Heart left ventricle (tissue), 16 donors: ENCODE measurements around the gene NR4A1. TPM values are rescaled to one million over a fixed set of nuclear protein-coding genes. Genes with fewer than 3 reads are reported as not detected.
A peak's percentile ranks its signal among the peaks of the same experiment; 100 is the strongest.

ENCODE experiments used
- ATAC-seq, 4 donors: fragments of 200-7000 bp; cut with Tn5 transposase; one replicate each; pipeline ENCODE4 v1.9.1; 2020 to 2022; ENCODE audit warnings: moderate library complexity in 4 of 4, mild to moderate bottlenecking in 3 of 4, moderate number of reproducible peaks in 1 of 4
- DNase-seq, 5 donors: peaks; one replicate each; pipeline ENCODE4 v3.0.0-alpha.2; 2020
- H3K27ac ChIP-seq, 12 donors: fragments of 200-600 bp; sonication (generic) in 4 of 12; one replicate each; pipeline versions ENCODE4 v1.5.0 to v1.8.0; 2016 to 2022; ENCODE audit warnings: mild to moderate bottlenecking in 2 of 12
- H3K27me3 ChIP-seq, 9 donors: fragments of 200-600 bp; sonication (generic) in 2 of 9; one replicate each; pipeline versions ENCODE4 v1.5.1 to v1.8.0; 2016 to 2022; ENCODE audit warnings: mild to moderate bottlenecking in 3 of 9
- H3K36me3 ChIP-seq, 9 donors: fragments of 200-600 bp; sonication (generic) in 2 of 9; one replicate each; pipeline versions ENCODE4 v1.5.0 to v1.8.0; 2018 to 2022; ENCODE audit warnings: mild to moderate bottlenecking in 2 of 9
- H3K4me1 ChIP-seq, 12 donors: fragments of 200-600 bp; sonication (generic) in 4 of 12; one replicate each; pipeline versions ENCODE4 v1.5.0 to v1.8.0; 2016 to 2022; ENCODE audit warnings: mild to moderate bottlenecking in 3 of 12
- H3K4me3 ChIP-seq, 12 donors: fragments of 200-600 bp; sonication (generic) in 4 of 12; one replicate each; pipeline versions ENCODE4 v1.5.0 to v1.8.0; 2017 to 2022; ENCODE audit warnings: mild to moderate bottlenecking in 9 of 12, moderate library complexity in 4 of 12
- H3K9me3 ChIP-seq, 12 donors: fragments of 200-600 bp; sonication (generic) in 4 of 12; one replicate each; pipeline versions ENCODE4 v1.5.0 to v1.8.0; 2016 to 2022; ENCODE audit warnings: mild to moderate bottlenecking in 1 of 12
- POLR2A ChIP-seq, 2 donors: fragments of 450-650 bp; IDR thresholded peaks; one replicate each; pipeline ENCODE4 v1.6.1; 2017; ENCODE audit warnings: antibody characterized with exemption in 2 of 2, mild to moderate bottlenecking in 2 of 2, moderate library complexity in 2 of 2
- WGBS, 4 donors: extraction: QIAGEN DNeasy Blood & Tissue Kit in 2 of 4; methylation state at CpG; one replicate each; pipeline versions ENCODE4 v1.1.5 to v1.1.7; 2013 to 2018; 5-methylcytosine and 5-hydroxymethylcytosine counted together
- intact Hi-C, 10 donors: fragments of 100-400 bp; cut with DNase I; formaldehyde crosslinking; loops; one replicate each; pipeline versions ENCODE4 v1.11.1 to v1.14.2; 2022
- polyA plus RNA-seq, 2 donors: library from polyadenylated mRNA; stranded (reverse); fragments of 200-250 nt; gene quantifications; one replicate each; pipeline ENCODE4 v1.2.3, GENCODE V29; 2013
- total RNA-seq, 9 donors: library from RNA; depleted of rRNA in 2 of 9; stranded (reverse); fragments of >200 nt in 2 of 9; fragmentation: NEBNext Ultra II Directional in 3 of 9; extraction: Animal tissue kit (Norgen Biotek cat#: 25700) in 3 of 9; gene quantifications; one replicate each; pipeline versions ENCODE4 v1.1.0 to v1.2.4, GENCODE V29; 2016 to 2023
- TF ChIP-seq, protein P1 (sequence below), 12 donors: fragments of 200-600 bp; sonication (generic) in 4 of 12; IDR thresholded peaks; one replicate each; pipeline versions ENCODE4 v1.5.0 to v1.8.0; 2018 to 2022; ENCODE audit warnings: antibody characterized with exemption in 12 of 12, mild to moderate bottlenecking in 5 of 12
- donor health status: ischemic (EF 13 %, LVEDD 7.1; RV severe dilation, severe dysfunction).
- donor health status: healthy with polysubstance abuse.
- donor health status: DM: no; HTN: yes; CAD: no.
- donor health status: DM: no; HTN: no; CAD: no.
- donor health status: ischemic (EF 25% LVEDD 6.9; RV normal size, moderate dysfunction).
- donor health status: ischemic (EF 25% LVEDD 5.7; RV mildly dilated, moderate dysfunction).
- donor health status: healthy.
- donor health status: DM: yes; HTN: yes; CAD: no.
- donor health status: ischemic (EF 35%, LVEDD 5.7; RV mildly dilated, moderate dysfunction).
- donor health status: nonischemic (EF 11% LVEDD 7.7; RV severe dilation, severe dysfunction).
- donor health status: DM: yes; HTN: yes; CAD: no.
- donor health status: PGD.
- donor health status: ischemic (EF 29% LVEDD 5.4; RV normal size, mild dysfunction).
- donor health status: nonischemic (EF 23%, LVEDD 6.1; RV moderate dilation, normal function).

The NR4A1 gene
- total and polyA plus RNA-seq, 11 donors: 22.0 to 140 (median 46.0) TPM

DNA sequence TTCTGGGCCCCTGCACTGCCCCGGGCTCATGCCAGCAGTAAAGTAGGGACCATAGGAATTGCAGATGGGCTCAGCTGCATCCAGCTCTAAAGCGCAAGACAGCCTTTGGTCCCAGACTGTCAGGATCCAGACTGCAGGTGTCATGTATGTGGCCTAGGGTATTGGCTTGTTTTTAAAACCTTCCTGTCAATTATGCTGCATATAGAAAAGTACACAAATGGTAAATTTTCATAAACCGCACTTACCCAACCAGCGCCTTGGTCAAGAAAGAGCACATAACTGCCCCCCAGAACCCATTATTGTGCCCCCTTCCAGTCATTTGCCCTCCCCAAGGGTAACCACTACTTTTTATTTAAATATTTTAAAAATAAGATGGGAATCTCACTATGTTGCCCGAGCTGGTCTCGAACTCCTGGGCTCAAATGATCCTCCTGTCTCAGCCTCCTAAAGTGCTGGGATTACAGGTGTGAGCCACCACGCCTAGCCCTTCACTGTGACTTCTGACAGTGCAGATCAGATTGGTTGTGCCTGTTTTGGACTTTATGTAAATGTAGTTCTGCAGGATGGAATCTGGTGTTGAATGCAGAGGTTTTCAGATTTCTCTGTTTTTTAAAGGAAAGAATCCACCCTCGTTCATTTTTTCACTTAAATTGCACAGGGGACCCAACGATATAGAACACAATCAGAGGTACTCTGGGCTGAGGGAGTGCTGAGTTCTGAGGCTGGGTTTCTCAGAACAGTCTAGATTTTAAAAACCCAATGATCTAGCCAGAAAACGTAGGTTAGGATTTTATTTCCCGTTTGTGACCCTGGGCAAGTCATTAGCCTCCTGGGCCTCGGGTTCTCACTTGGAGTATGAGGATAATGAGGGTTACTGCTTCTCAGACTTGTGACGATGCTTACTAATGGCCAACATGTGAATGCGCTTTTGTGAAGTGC is 6.7 kb downstream of the NR4A1 start:
- Histone ChIP-seq H3K4me3 (peak overlapping the region in 1 of 12 donors; percentile 11), H3K4me1 (peaks cover under 1 to 43% (median 12%) of the 10 kb centered on the region in 12 donors), H3K36me3 (peaks cover 7 to 66% (median 59%) of the 10 kb centered on the region in 9 donors), H3K27me3 (no peaks in the 10 kb centered on the region), H3K27ac (peak overlapping the region in 2 of 12 donors; percentile 35 to 98), H3K9me3 (no peaks in the 10 kb centered on the region)
- TF ChIP-seq POLR2A (IDR thresholded peaks at IDR 0.05): no peak
- TF ChIP-seq, protein P1, sequence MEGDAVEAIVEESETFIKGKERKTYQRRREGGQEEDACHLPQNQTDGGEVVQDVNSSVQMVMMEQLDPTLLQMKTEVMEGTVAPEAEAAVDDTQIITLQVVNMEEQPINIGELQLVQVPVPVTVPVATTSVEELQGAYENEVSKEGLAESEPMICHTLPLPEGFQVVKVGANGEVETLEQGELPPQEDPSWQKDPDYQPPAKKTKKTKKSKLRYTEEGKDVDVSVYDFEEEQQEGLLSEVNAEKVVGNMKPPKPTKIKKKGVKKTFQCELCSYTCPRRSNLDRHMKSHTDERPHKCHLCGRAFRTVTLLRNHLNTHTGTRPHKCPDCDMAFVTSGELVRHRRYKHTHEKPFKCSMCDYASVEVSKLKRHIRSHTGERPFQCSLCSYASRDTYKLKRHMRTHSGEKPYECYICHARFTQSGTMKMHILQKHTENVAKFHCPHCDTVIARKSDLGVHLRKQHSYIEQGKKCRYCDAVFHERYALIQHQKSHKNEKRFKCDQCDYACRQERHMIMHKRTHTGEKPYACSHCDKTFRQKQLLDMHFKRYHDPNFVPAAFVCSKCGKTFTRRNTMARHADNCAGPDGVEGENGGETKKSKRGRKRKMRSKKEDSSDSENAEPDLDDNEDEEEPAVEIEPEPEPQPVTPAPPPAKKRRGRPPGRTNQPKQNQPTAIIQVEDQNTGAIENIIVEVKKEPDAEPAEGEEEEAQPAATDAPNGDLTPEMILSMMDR (IDR thresholded peaks at IDR 0.05): no peak
- 89 to 95% (median 91%) methylated on average over 13 to 14 of the region's 14 CpGs for WGBS, 4 donors
- DNase-seq (peak in 1 of 5 donors; percentile 16), ATAC-seq (no peak)
- intact Hi-C loops: no loop called here

DNA sequence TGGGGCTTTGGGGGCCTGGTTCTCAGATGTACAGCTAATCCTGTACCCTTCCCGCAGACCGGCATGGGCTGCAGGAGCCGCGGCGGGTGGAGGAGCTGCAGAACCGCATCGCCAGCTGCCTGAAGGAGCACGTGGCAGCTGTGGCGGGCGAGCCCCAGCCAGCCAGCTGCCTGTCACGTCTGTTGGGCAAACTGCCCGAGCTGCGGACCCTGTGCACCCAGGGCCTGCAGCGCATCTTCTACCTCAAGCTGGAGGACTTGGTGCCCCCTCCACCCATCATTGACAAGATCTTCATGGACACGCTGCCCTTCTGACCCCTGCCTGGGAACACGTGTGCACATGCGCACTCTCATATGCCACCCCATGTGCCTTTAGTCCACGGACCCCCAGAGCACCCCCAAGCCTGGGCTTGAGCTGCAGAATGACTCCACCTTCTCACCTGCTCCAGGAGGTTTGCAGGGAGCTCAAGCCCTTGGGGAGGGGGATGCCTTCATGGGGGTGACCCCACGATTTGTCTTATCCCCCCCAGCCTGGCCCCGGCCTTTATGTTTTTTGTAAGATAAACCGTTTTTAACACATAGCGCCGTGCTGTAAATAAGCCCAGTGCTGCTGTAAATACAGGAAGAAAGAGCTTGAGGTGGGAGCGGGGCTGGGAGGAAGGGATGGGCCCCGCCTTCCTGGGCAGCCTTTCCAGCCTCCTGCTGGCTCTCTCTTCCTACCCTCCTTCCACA is 7.6 kb downstream of the NR4A1 start:
- whole genome bisulfite sequencing, 4 donors: 71 to 80% (median 79%) methylated on average over 21 to 25 of the region's 25 CpGs
- H3K36me3 ChIP-seq: peaks cover 7 to 63% (median 56%) of the 10 kb centered on the region in 9 donors
- intact Hi-C loops: no loop called here
- H3K27me3 ChIP-seq: no peaks in the 10 kb centered on the region
- TF ChIP-seq, protein P1 (IDR thresholded peaks at IDR 0.05): no peak
- no peak for TF ChIP-seq POLR2A (IDR thresholded peaks at IDR 0.05)
- peak in 1 of 4 donors; percentile 0 for ATAC-seq
- H3K27ac ChIP-seq: peak overlapping the region in 2 of 12 donors; percentile 35 to 98
- no peaks in the 10 kb centered on the region for H3K9me3 ChIP-seq
- H3K4me3 ChIP-seq: no peak overlapping the region
- H3K4me1 ChIP-seq: peaks cover 0 to 43% (median 18%) of the 10 kb centered on the region in 12 donors
- DNase-seq: peak in 3 of 5 donors; percentile 26 to 68 (median 52)

DNA sequence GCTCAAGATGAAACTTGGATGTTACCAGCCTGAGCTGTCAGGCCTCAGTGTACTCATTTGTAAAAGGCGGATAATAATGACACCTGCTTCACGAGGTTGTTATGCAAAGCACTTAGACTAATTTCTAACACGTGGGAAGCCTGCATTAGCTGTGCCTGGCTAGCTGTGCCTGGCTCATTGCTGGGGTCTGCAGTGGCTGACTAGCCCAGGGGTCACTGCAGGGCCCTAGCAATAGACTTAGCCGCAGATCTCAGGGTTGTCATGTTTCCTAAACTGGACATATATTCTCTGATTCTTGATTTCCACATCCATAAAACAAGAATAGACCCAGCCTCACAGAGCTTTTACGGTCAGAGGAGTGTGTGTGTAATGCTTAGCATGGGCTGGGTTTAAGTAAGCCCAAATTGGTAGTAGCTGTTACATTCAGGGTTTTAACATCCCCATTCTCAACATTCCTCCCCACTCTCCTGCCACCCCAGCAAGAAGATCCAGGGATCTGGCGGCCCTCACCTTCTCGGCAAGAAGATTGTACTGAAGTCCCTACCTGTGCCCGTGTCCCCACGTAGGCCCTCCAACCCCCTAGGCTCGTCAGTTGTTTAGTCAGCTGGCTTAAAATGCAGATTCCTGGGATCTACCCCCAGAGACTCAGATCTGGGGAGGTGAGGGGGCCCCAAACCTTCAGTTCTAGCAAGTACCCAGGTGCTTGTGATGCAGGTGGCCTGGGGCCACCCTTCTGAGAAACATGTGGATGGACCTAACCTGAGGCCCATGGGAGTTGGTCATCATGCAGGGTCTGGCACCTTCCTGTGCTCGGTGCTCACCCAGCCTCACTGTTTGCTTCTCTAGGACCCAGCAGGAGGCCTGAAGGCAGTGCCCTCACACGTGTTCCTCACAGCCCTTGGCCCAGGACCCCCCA is 8.6 kb downstream of the NR4A1 start:
- intact Hi-C loops: no loop called here
- Histone ChIP-seq H3K36me3 (peaks cover 6 to 53% (median 46%) of the 10 kb centered on the region in 9 donors), H3K4me1 (peaks cover 0 to 38% (median 18%) of the 10 kb centered on the region in 12 donors), H3K27me3 (no peaks in the 10 kb centered on the region), H3K9me3 (no peaks in the 10 kb centered on the region), H3K4me3 (no peak overlapping the region), H3K27ac (peak overlapping the region in 1 of 12 donors; percentile 50)
- DNase-seq (peak in 1 of 5 donors; percentile 50), ATAC-seq (peak in 3 of 4 donors; percentile 2 to 7 (median 4))
- TF ChIP-seq, protein P1 (IDR thresholded peaks at IDR 0.05): no peak
- no peak for TF ChIP-seq POLR2A (IDR thresholded peaks at IDR 0.05)
- WGBS, 4 donors: 84 to 88% (median 85%) methylated on average over 10 to 12 of the region's 12 CpGs
